Activated CD8-positive, alpha-beta memory T cell treated with anti-CD3 and anti-CD28 coated beads for 36 hours (primary cell): ENCODE data around the gene OBSCN. TPM values are rescaled to one million over a fixed set of nuclear protein-coding genes. Genes with fewer than 3 reads are reported as not detected.
"Not testable (repeated sequence)": the region's sequence is repeated elsewhere in the genome, so short reads cannot be mapped to it uniquely, and the experiment has no call there.

Experiments used
- CTCF ChIA-PET: fragments of 350-600 bp; sonication (Branson Sonifier 250); formaldehyde crosslinking; loops from one replicate; lab custom pipeline; 2021; ENCODE audit warnings: antibody characterized with exemption; lab: Charles Lee
- POLR2A ChIA-PET: fragments of 350-600 bp; sonication (Branson Sonifier 250); formaldehyde crosslinking; loops from one replicate; lab custom pipeline; 2021; ENCODE audit warnings: antibody characterized with exemption; lab: Charles Lee
- total RNA-seq, 2 experiments: library from RNA; stranded (reverse); gene quantifications; one replicate each; pipeline ENCODE4 v1.2.3, GENCODE V29; 2021

OBSCN gene
- total RNA-seq, 2 experiments from 2014 or later, result 8.3 to 10.1 TPM

DNA sequence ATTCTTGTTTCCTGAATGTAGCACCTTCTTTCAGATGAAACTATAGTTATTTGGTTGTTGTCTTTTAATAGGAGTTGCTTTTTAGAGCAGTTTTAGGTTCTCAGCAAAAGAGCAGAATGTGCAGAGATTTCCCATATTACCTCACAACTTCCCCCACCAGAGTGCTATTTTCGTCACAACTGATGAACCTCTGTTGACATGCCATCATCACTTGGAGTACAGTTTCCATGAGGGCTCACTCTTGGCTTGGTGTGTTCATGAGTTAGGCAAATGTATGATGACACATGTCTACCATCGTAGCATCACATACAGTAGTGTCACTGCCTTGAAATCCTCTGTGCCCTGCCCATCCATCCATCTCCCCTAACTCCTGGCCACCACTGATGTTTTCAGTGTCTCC lies 38.5 kb upstream of the OBSCN start:
- ChIA-PET CTCF (no interaction called here), POLR2A (no interaction called here)

- CTCF ChIA-PET, result no interaction called here
Measured at GRCh38 chr1:228170666-228171065, 37.2 kb upstream of the OBSCN start.

GRCh38 chr1:228171221-228171891 lies 36.5 kb upstream of the OBSCN start:
- CTCF ChIA-PET, result no interaction called here
- POLR2A ChIA-PET, result no interaction called here

More at GRCh38 chr1:228170666-228171065, 37.2 kb upstream of the OBSCN start:
- POLR2A ChIA-PET, result no interaction called here

- CTCF ChIA-PET, result no interaction called here
- POLR2A ChIA-PET, result no interaction called here
Measured at GRCh38 chr1:228172591-228173527, 35.0 kb upstream of the OBSCN start.

- CTCF ChIA-PET, result interaction anchor here (1.6 kb wide), 1 partner anchor 8 kb away, joined by 6 read pairs; the partner anchor contains the start of gene IBA57
- POLR2A ChIA-PET, result not testable (repeated sequence)
Measured at GRCh38 chr1:228173528-228174481, 34.0 kb upstream of the OBSCN start.

- ChIA-PET CTCF (interaction anchor here (1.6 kb wide), 1 partner anchor 9 kb away, joined by 6 read pairs; the partner anchor contains the start of gene IBA57), POLR2A (no interaction called here)
Measured at GRCh38 chr1:228174482-228175315, 33.1 kb upstream of the OBSCN start.

GRCh38 chr1:228175316-228176023 lies 32.4 kb upstream of the OBSCN start:
- ChIA-PET CTCF (interaction anchor here (1.6 kb wide), 1 partner anchor 10 kb away, joined by 6 read pairs; the partner anchor contains the start of gene IBA57), POLR2A (no interaction called here)

- ChIA-PET POLR2A (no interaction called here), CTCF (interaction anchor here (1.6 kb wide), 1 partner anchor 45 kb away, joined by 3 read pairs; no protein-coding TSS in a partner anchor)
Measured at GRCh38 chr1:228176024-228176395, 31.8 kb upstream of the OBSCN start.

- POLR2A ChIA-PET, result no interaction called here
- CTCF ChIA-PET, result interaction anchor here (0.9 to 1.6 kb wide), 2 partner anchors 13 to 46 kb away, joined by 3 read pairs; no protein-coding TSS in a partner anchor
Measured at GRCh38 chr1:228176461-228177182, 31.2 kb upstream of the OBSCN start.

DNA sequence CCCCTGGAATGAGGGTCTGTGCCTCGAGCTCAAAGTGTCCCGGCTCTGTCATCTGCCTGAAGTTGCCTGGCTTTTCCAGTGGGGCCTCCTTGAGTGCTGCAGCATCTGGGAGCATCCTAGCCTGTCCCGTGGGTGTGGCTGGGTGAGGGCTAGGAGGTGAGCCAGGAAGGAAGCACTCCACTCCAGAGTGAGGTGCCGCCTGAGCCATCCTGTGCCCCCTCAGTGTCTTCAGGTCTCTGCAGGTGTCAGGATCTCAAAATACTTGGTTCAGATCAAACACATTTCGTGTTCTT lies 30.7 kb upstream of the OBSCN start:
- POLR2A ChIA-PET, result no interaction called here

GRCh38 chr1:228177721-228178710 lies 29.8 kb upstream of the OBSCN start:
- CTCF ChIA-PET, result interaction anchor here (0.7 kb wide), 3 partner anchors 23 to 297 kb away, joined by 3 read pairs; no protein-coding TSS in a partner anchor
- POLR2A ChIA-PET, result no interaction called here

More for the DNA sequence above, 30.7 kb upstream of the OBSCN start:
- CTCF ChIA-PET, result interaction anchor here (0.7 to 1.6 kb wide), 4 partner anchors 12 to 69 kb away, joined by 3 read pairs; no protein-coding TSS in a partner anchor

DNA sequence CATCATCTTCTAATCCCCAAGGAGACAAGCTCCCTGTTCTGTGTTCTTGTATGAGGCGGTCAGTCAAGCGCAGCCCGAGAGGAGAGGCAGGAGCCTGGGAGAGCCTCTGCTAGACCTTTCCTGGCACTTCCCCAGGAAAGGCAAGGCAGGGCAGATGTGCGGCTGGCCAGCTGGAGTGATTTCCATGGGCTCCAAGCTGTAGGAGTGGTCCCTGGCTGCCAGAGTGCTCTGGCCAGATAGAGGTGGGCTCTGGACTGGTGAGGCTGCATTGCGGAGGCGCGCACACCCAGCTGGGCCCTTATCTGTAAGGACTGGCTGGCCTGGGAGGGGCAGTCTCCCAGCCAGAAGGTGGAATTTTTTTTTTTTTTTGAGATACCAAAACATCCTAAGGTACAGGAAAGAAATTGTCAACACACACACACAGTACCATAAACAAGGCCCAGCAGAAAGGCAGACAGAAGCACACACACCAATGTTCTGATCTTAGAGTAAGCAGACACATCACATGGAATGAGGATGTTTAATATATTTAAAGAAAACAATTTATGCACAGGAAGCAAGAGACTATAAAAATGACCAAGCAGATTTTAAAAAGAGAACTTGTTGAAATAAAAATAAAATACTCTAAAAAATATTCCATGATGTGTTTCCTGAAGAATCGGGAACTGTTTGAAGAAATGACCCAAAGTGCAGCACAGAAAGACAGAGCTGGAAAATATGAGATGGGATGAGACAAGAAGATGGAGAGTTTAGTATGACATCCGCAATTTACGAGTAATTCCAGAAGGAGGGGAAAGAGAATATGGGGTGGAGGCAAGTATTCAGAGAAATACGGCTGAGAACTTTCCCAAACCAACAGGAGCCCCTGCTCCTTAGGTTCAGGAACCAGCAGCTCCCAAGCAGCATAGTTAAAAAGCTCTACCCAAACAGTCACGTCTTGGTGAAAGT lies 28.8 kb upstream of the OBSCN start:
- CTCF ChIA-PET, result no interaction called here
- POLR2A ChIA-PET, result no interaction called here

- ChIA-PET POLR2A (no interaction called here), CTCF (interaction anchor here (0.5 to 0.7 kb wide), 3 partner anchors 27 to 683 kb away, joined by 3 to 4 read pairs (median 3); no protein-coding TSS in a partner anchor)
Measured at GRCh38 chr1:228180271-228180958, 27.4 kb upstream of the OBSCN start.

DNA sequence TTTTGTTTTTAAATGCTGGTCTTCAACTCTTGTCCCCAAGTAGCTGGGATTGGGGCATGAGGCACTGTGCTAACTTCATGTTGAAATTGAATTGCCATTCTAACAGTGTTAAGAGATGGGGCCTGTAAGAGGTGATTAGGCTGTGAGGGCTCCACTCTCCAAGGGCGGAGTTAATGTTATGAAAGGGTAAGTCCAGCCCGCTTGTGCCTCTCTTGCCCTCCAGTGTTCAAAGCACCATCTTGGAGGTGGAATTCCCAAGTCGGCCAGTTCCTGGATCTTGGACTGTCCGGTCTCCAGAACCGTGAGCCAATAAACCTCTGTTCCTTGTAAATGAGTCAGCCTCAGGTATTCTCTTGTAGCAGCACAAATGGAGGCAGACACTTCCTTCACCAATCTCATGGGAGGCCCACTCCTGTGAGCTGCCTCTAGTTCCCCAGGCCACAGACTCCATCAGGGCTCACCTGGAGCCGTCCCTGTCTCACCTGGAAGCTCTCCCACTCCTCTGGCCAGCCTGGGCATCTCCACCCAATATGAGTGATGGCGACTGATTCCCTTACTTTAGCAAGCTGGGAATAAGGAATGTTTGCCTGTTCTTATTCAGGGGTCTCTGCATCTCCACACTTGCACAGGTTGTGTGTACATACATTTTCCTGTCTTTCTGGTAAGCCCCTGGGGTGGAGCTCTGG lies 26.7 kb upstream of the OBSCN start:
- ChIA-PET CTCF (no interaction called here), POLR2A (no interaction called here)
